Keratinocyte (primary cell): ENCODE measurements around the gene MRM2. TPM values are rescaled to one million over a fixed set of nuclear protein-coding genes. Genes with fewer than 3 reads are reported as not detected.
"Not testable (repeated sequence)": the region's sequence is repeated elsewhere in the genome, so short reads cannot be mapped to it uniquely, and the experiment has no call there.

Experiments used
- DNase-seq: peaks from one replicate; pipeline ENCODE4 v3.0.0-alpha.2; 2011; ENCODE audit warnings: low read depth, missing footprints, low spot score
- FAIRE-seq: peaks from 2 replicates; lab custom pipeline; 2011; peaks lifted over from hg19 to GRCh38; lab: Jason Lieb, UNC
- H2AFZ ChIP-seq: 2 replicates; pipeline ENCODE4 v1.6.0; 2012; ENCODE audit warnings: low read length, control low read depth, inconsistent platforms; ENCODE audit not compliant: control insufficient read depth
- H3K27ac ChIP-seq: 2 replicates; pipeline ENCODE4 v1.5.1; 2011; ENCODE audit warnings: low read length; ENCODE audit not compliant: control insufficient read depth, insufficient read depth
- H3K27me3 ChIP-seq: 3 replicates; pipeline ENCODE4 v1.6.0; 2011; ENCODE audit warnings: low read length; ENCODE audit not compliant: control insufficient read depth, insufficient read depth; ENCODE audit errors: extremely low read depth
- H3K36me3 ChIP-seq, 2 experiments: 2 replicates in 1 of 2; 3 replicates in 1 of 2; pipeline ENCODE4 v1.5.1; 2011; ENCODE audit warnings: low read length in 2 of 2, mild to moderate bottlenecking in 1 of 2; ENCODE audit not compliant: control insufficient read depth in 2 of 2, insufficient read depth in 2 of 2; ENCODE audit errors: extremely low read depth in 1 of 2
- H3K4me1 ChIP-seq: 3 replicates; pipeline ENCODE4 v1.5.1; 2011; ENCODE audit warnings: low read length; ENCODE audit not compliant: control insufficient read depth, insufficient read depth; ENCODE audit errors: extremely low read depth
- H3K4me2 ChIP-seq: 3 replicates; pipeline ENCODE4 v1.6.0; 2011; ENCODE audit warnings: low read depth, low read length; ENCODE audit not compliant: control insufficient read depth, insufficient read depth; ENCODE audit errors: extremely low read depth
- H3K4me3 ChIP-seq, 3 experiments: fragments of 200-600 bp in 1 of 3; sonication (generic) in 1 of 3; 2 replicates in 2 of 3; 3 replicates in 1 of 3; pipeline ENCODE4 v1.5.1; 2011 to 2016; ENCODE audit warnings: low read length in 3 of 3, mild to moderate bottlenecking in 3 of 3, control low read depth in 2 of 3, inconsistent platforms in 1 of 3, low read depth in 1 of 3, mixed read lengths in 1 of 3, mixed run types in 1 of 3, moderate library complexity in 1 of 3; ENCODE audit not compliant: control insufficient read depth in 2 of 3, insufficient read depth in 2 of 3; ENCODE audit errors: extremely low read depth in 1 of 3
- H3K79me2 ChIP-seq: 2 replicates; pipeline ENCODE4 v1.6.0; 2012; ENCODE audit warnings: low read length; ENCODE audit not compliant: control insufficient read depth, insufficient read depth
- H3K9ac ChIP-seq: 3 replicates; pipeline ENCODE4 v1.6.0; 2011; ENCODE audit warnings: low read length; ENCODE audit not compliant: control insufficient read depth, insufficient read depth; ENCODE audit errors: extremely low read depth
- H3K9me1 ChIP-seq: 3 replicates; pipeline ENCODE4 v1.6.0; 2011; ENCODE audit warnings: low read length; ENCODE audit not compliant: control insufficient read depth, insufficient read depth; ENCODE audit errors: extremely low read depth
- H3K9me3 ChIP-seq: 2 replicates; pipeline ENCODE4 v1.5.1; 2012; ENCODE audit warnings: low read depth, low read length; ENCODE audit not compliant: control insufficient read depth
- H4K20me1 ChIP-seq: 3 replicates; pipeline ENCODE4 v1.6.0; 2011; ENCODE audit warnings: low read length; ENCODE audit not compliant: control insufficient read depth, insufficient read depth; ENCODE audit errors: extremely low read depth
- CTCF ChIP-seq, 3 experiments: IDR thresholded peaks in 1 of 3; conservative IDR thresholded peaks in 1 of 3; optimal IDR thresholded peaks in 1 of 3; 2 replicates in 2 of 3; 3 replicates in 1 of 3; pipeline versions ENCODE3 to v1.5.1; 2011; ENCODE audit warnings: low read length in 3 of 3, mild to moderate bottlenecking in 3 of 3, moderate library complexity in 2 of 3, control low read depth in 1 of 3, inconsistent platforms in 1 of 3; ENCODE audit not compliant: insufficient read depth in 2 of 3; ENCODE audit errors: extremely low read depth in 1 of 3
- EZH2 ChIP-seq: IDR thresholded peaks from one replicate; pipeline ENCODE4 v1.6.1; 2012; ENCODE audit warnings: inconsistent platforms, mild to moderate bottlenecking, low read length, moderate library complexity
- dilution Hi-C: fragments of 300-500 bp; cut with MboI; formaldehyde crosslinking; loops from one replicate; pipeline ENCODE4 v1.7.0; 2020; ENCODE audit warnings: low sequenced_read_pairs; ENCODE audit not compliant: extremely low pct_ligation_motif_present
- polyA plus RNA-seq, 5 experiments: library from polyadenylated mRNA; depleted of rRNA in 3 of 5; stranded (reverse) in 3 of 5; stranded (forward) in 1 of 5; unstranded in 1 of 5; fragments of >200 nt; gene quantifications; 1 replicate in 1 of 5; 2 replicates in 3 of 5; 3 replicates in 1 of 5; pipeline versions ENCODE4 v1.2.1 to v1.2.3, GENCODE V29; 2011 to 2012; ENCODE audit warnings: missing spikeins in 2 of 5, low read depth in 1 of 5, low replicate concordance in 1 of 5

MRM2 gene
- polyA plus RNA-seq, 1 donor (not counting 4 experiments of a cell fraction or from before 2014, with no cell fraction given) = 21.5 TPM

DNA sequence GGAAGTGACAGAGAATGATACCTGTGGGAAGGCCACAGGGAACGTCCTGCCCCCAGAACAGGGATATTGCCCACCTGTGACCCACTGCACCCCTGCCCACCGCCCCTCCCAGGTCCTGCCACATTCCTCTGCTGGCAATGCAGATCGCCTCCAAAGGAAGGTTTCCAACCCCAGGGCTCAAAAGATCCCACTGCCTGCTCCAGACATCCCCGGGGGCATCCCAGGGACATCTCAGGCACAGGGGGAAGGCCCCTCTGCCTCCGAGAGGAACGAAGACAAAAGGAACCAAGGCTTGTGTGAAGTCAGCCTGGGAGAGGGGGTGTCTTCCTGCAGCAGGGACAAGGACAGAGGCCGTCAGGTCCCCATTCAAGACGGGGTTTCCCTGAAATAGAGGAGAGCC is 28.5 kb upstream of the MRM2 start:
- Histone ChIP-seq H3K9ac (no peak overlapping the region), H3K4me2 (no peak overlapping the region), H3K9me1 (no peaks in the 10 kb centered on the region), H3K4me1 (no peaks in the 10 kb centered on the region), H3K9me3 (no peaks in the 10 kb centered on the region), H3K36me3 (peaks cover 0 to 6% of the 10 kb centered on the region in 2 experiments), H3K79me2 (no peaks in the 10 kb centered on the region), H3K27ac (no peak overlapping the region), H3K27me3 (no peaks in the 10 kb centered on the region), H2AFZ (no peak overlapping the region), H4K20me1 (no peaks in the 10 kb centered on the region), H3K4me3 (no peak overlapping the region)
- TF ChIP-seq CTCF (optimal IDR thresholded peaks at IDR 0.05 in 1 of 3, IDR thresholded peaks at IDR 0.05 in 1 of 3, conservative IDR thresholded peaks at IDR 0.05 in 1 of 3; ENCODE audit: extremely low read depth in 1 of 3, insufficient read depth in 2 of 3, low read length in 3 of 3) = no peak
- TF ChIP-seq EZH2 = no peak
- dilution Hi-C loops = no loop called here
- no peak for DNase-seq
- no peak for FAIRE-seq

DNA sequence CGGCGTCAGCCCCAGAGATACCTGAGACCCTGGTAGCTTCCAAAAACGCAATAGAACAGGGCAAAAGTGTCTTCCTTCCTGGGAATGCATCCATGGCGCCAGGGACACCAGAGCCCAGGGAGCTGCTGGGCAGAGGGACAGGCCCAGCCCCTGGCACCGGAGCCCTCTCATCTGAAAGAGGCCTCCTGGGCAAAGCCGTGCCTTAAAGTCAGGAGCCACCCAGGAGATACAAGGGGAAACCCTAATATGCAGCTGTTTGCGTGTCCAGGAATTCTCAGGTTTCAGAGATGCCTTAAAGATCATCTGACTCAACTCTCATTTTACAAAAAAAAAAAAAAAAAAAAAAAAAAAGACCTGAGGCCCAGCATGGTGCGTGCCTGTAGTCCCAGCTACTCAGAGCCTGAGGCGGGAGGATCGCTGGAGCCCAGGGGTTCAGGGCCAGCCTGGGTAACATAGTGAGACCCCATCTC is 28.0 kb upstream of the MRM2 start:
- Histone ChIP-seq H3K4me3 (no peak overlapping the region), H3K79me2 (no peaks in the 10 kb centered on the region), H3K9me3 (no peaks in the 10 kb centered on the region), H2AFZ (no peak overlapping the region), H4K20me1 (no peaks in the 10 kb centered on the region), H3K9ac (no peak overlapping the region), H3K4me2 (no peak overlapping the region), H3K27ac (no peak overlapping the region), H3K27me3 (no peaks in the 10 kb centered on the region), H3K36me3 (peaks cover 0 to 6% of the 10 kb centered on the region in 2 experiments), H3K9me1 (no peaks in the 10 kb centered on the region), H3K4me1 (no peaks in the 10 kb centered on the region)
- FAIRE-seq = no peak
- TF ChIP-seq EZH2 (no peak), CTCF (optimal IDR thresholded peaks at IDR 0.05 in 1 of 3, IDR thresholded peaks at IDR 0.05 in 1 of 3, conservative IDR thresholded peaks at IDR 0.05 in 1 of 3; ENCODE audit: extremely low read depth in 1 of 3, insufficient read depth in 2 of 3, low read length in 3 of 3) (no peak)
- dilution Hi-C loops = no loop called here
- no peak for DNase-seq

- H3K36me3 ChIP-seq, H3K4me1 ChIP-seq, H3K79me2 ChIP-seq, H3K9ac ChIP-seq, H3K4me3 ChIP-seq, FAIRE-seq, H3K27ac ChIP-seq, DNase-seq, H3K27me3 ChIP-seq, H3K4me2 ChIP-seq, dilution Hi-C loops, H3K9me1 ChIP-seq, H2AFZ ChIP-seq, H3K9me3 ChIP-seq, H4K20me1 ChIP-seq: not testable (repeated sequence)
These were observed 27.3 kb upstream of the MRM2 start for GRCh38 chr7:2269089-2269990.
